Measurements from ENCODE around the gene MCRIP2.

GRCh38 chr16:687499-687898, 45.9 kb downstream of the MCRIP2 start:
- TF ChIP-seq POLR2A (IDR thresholded peaks at IDR 0.05): no peak
- TF ChIP-seq, protein P1, sequence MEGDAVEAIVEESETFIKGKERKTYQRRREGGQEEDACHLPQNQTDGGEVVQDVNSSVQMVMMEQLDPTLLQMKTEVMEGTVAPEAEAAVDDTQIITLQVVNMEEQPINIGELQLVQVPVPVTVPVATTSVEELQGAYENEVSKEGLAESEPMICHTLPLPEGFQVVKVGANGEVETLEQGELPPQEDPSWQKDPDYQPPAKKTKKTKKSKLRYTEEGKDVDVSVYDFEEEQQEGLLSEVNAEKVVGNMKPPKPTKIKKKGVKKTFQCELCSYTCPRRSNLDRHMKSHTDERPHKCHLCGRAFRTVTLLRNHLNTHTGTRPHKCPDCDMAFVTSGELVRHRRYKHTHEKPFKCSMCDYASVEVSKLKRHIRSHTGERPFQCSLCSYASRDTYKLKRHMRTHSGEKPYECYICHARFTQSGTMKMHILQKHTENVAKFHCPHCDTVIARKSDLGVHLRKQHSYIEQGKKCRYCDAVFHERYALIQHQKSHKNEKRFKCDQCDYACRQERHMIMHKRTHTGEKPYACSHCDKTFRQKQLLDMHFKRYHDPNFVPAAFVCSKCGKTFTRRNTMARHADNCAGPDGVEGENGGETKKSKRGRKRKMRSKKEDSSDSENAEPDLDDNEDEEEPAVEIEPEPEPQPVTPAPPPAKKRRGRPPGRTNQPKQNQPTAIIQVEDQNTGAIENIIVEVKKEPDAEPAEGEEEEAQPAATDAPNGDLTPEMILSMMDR (IDR thresholded peaks at IDR 0.05): no peak
- TF ChIP-seq POLR2AphosphoS5 (IDR thresholded peaks at IDR 0.05): no peak

Measured in upper lobe of left lung (tissue), 4 donors.